Aorta (tissue), 5 donors: ENCODE results near the gene PIK3C3. TPM values are rescaled to one million over a fixed set of nuclear protein-coding genes. Genes with fewer than 3 reads are reported as not detected.

Source experiments
- ATAC-seq: fragments of 200-7000 bp; cut with Tn5 transposase; one replicate; pipeline ENCODE4 v1.9.1; 2022; ENCODE audit warnings: moderate library complexity; ENCODE audit not compliant: low FRiP score
- DNase-seq, 2 donors: peaks; one replicate each; pipeline ENCODE4 v3.0.0-alpha.2; 2020
- H3K27ac ChIP-seq, 2 donors: one replicate each; pipeline ENCODE4 v1.5.1; 2013; ENCODE audit warnings: low read length in 2 of 2, mild to moderate bottlenecking in 2 of 2, moderate library complexity in 2 of 2, control low read depth in 1 of 2, inconsistent platforms in 1 of 2, low read depth in 1 of 2
- H3K27me3 ChIP-seq, 2 donors: one replicate each; pipeline ENCODE4 v1.6.1; 2013; ENCODE audit warnings: control low read depth in 1 of 2, low read length in 1 of 2, mild to moderate bottlenecking in 1 of 2, moderate library complexity in 1 of 2; ENCODE audit not compliant: insufficient read depth in 2 of 2, control insufficient read depth in 1 of 2
- H3K36me3 ChIP-seq, 2 donors: one replicate each; pipeline ENCODE4 v1.6.1; 2013; ENCODE audit warnings: control low read depth in 1 of 2, low read length in 1 of 2, mild to moderate bottlenecking in 1 of 2; ENCODE audit not compliant: insufficient read depth in 2 of 2, control insufficient read depth in 1 of 2
- H3K4me1 ChIP-seq, 2 donors: one replicate each; pipeline ENCODE4 v1.6.1; 2013; ENCODE audit warnings: low read length in 2 of 2, control low read depth in 1 of 2, mild to moderate bottlenecking in 1 of 2, moderate library complexity in 1 of 2; ENCODE audit not compliant: insufficient read depth in 2 of 2, control insufficient read depth in 1 of 2
- H3K4me3 ChIP-seq, 2 donors: one replicate each; pipeline ENCODE4 v1.5.1; 2013; ENCODE audit warnings: low read length in 2 of 2, control low read depth in 1 of 2, mild to moderate bottlenecking in 1 of 2
- H3K9me3 ChIP-seq: one replicate; pipeline ENCODE4 v1.6.1; 2013; ENCODE audit warnings: mild to moderate bottlenecking, low read length; ENCODE audit not compliant: control insufficient read depth
- WGBS, 2 donors: extraction: QIAGEN DNeasy Blood & Tissue Kit; methylation state at CpG; one replicate each; pipeline ENCODE4 v1.1.7; 2013; 5-methylcytosine and 5-hydroxymethylcytosine counted together
- intact Hi-C, 2 donors: fragments of 100-400 bp; cut with DNase I; formaldehyde crosslinking; loops; one replicate each; pipeline versions ENCODE4 v1.14.2 to v1.15.0; 2022
- polyA plus RNA-seq, 2 donors: library from polyadenylated mRNA; stranded (reverse); fragments of 200-250 nt; gene quantifications; one replicate each; pipeline ENCODE4 v1.2.3, GENCODE V29; 2013
- total RNA-seq, 2 donors: library from RNA; stranded (reverse); fragmentation: NEBNext Ultra II Directional; extraction: Animal tissue kit (Norgen Biotek cat#: 25700); gene quantifications; one replicate each; pipeline ENCODE4 v1.2.1, GENCODE V29; 2021
- donor health status: healthy with polysubstance abuse.
- donor health status: Bipolar disorder and iron deficiency.
- donor health status: DM: no; HTN: no; CAD: no.
- donor health status: DM: no; HTN: no; CAD: no.
- donor health status: DM: yes; HTN: yes; CAD: no.

The PIK3C3 gene
- total and polyA plus RNA-seq, 4 donors: 20.0 to 63.9 (median 49.5) TPM

DNA sequence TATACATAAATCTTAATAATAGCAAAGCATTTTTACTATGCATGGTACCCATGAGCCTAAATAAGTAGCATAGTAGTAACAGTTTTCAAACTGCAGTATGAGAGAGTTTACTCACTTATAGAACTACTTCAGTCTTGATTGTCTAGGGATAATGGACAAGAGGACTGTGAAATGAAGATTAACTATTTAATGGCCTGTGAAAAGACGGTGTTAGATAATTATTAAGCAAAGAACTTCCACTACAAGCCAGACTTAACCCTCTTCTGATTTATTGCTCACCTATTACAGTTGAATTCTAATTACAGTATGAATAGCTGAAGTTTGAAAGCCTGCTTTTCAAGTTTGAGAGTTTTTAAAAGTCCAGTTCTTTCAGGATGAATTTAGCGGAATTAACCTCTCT is 18.9 kb downstream of the PIK3C3 start:
- H3K9me3 ChIP-seq: no peaks in the 10 kb centered on the region
- H3K36me3 ChIP-seq: peaks cover 0 to 2% of the 10 kb centered on the region in 2 donors
- H3K27me3 ChIP-seq: no peaks in the 10 kb centered on the region
- DNase-seq (no peak), ATAC-seq (no peak)
- WGBS, 2 donors: 89 to 90% methylated on average over 2 of the region's 2 CpGs
- intact Hi-C loops: no loop called here
- H3K4me1 ChIP-seq: no peaks in the 10 kb centered on the region
- no peak overlapping the region for H3K27ac ChIP-seq
- H3K4me3 ChIP-seq: no peak overlapping the region

DNA sequence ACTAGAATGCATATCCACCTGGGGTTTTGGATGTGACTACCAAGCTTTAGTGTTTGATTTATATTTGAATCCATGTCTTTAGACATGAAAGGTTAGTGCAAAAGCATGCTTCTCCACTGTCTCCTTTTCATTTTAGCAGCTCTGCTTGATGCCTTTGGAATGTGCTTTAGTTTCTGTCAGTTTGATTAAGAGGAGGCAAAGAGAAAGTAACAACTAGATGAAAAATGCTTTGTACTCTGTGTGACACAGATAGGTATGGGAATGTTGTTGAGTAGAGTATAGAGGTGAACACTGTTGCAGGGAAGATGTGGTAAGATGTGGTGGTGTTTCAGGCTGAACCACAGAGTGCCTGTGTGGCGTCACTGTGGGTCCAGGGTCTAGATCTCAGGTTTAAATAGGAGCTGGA is 19.8 kb downstream of the PIK3C3 start:
- intact Hi-C loops: no loop called here

DNA sequence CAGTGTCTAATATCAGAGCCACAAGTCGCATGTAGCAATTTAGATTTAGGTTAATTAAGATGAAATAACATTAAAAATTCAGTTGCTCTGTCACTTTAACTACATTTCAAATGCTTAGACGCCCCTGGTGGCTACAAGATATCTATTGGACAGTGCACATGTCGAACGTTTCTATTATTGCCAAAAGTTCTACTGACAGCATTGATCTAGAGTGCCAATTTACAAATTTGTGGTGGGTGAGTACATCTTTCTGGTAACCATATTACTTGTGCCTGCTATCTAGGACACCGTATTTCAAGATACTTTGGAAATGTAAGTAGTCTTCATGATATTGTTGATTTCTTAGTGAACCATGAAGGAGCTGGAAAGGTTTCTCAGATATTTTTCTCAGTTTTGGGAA is 20.2 kb downstream of the PIK3C3 start:
- H3K4me3 ChIP-seq: no peak overlapping the region
- H3K9me3 ChIP-seq: no peaks in the 10 kb centered on the region
- H3K4me1 ChIP-seq: no peaks in the 10 kb centered on the region
- H3K27ac ChIP-seq: no peak overlapping the region
- ATAC-seq (no peak), DNase-seq (no peak)
- intact Hi-C loops: no loop called here
- H3K27me3 ChIP-seq: no peaks in the 10 kb centered on the region
- peaks cover 0 to 2% of the 10 kb centered on the region in 2 donors for H3K36me3 ChIP-seq
- WGBS, 2 donors: 86 to 91% methylated on average over 5 of the region's 5 CpGs

More for the DNA sequence above, 19.8 kb downstream of the PIK3C3 start:
- no peak for ATAC-seq
- no peak for DNase-seq
- WGBS, 2 donors: 95 to 100% methylated on average over 1 of the region's 1 CpG
- Histone ChIP-seq H3K4me1 (no peaks in the 10 kb centered on the region), H3K4me3 (no peak overlapping the region), H3K27ac (no peak overlapping the region), H3K9me3 (no peaks in the 10 kb centered on the region), H3K27me3 (no peaks in the 10 kb centered on the region), H3K36me3 (peaks cover 0 to 2% of the 10 kb centered on the region in 2 donors)

DNA sequence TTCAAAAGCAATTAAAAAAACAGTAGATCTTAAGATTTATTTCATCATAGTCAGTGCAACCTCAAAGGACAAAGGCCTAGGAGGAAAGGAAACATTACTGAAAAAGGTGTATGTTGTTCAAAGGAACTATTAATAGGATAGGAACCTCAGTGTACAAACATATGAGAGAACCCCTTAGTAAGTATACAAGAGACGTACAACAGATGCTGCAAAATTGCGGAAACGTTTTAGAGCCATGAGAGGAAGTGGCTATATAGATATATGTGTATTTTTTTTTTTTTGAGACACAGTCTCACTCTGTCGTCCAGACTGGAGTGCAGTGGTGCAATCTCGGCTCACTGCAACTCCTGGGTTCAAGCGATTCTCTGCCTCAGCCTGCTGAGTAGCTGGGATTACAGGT is 22.2 kb downstream of the PIK3C3 start:
- H3K4me1 ChIP-seq: no peaks in the 10 kb centered on the region
- DNase-seq (no peak), ATAC-seq (no peak)
- intact Hi-C loops: no loop called here
- H3K36me3 ChIP-seq: peaks cover 0 to 2% of the 10 kb centered on the region in 2 donors
- no peaks in the 10 kb centered on the region for H3K27me3 ChIP-seq
- WGBS, 2 donors: 88% methylated on average over 6 of the region's 6 CpGs
- no peaks in the 10 kb centered on the region for H3K9me3 ChIP-seq
- H3K27ac ChIP-seq: no peak overlapping the region
- no peak overlapping the region for H3K4me3 ChIP-seq

GRCh38 chr18:41982942-41983660 is 28.1 kb downstream of the PIK3C3 start:
- Histone ChIP-seq H3K4me1 (no peaks in the 10 kb centered on the region), H3K27ac (no peak overlapping the region), H3K4me3 (no peak overlapping the region), H3K27me3 (no peaks in the 10 kb centered on the region), H3K36me3 (peaks cover 0 to 5% of the 10 kb centered on the region in 2 donors), H3K9me3 (no peaks in the 10 kb centered on the region)
- 94 to 95% methylated on average over 2 of the region's 2 CpGs for WGBS, 2 donors
- DNase-seq (no peak), ATAC-seq (no peak)
- intact Hi-C loops: no loop called here

- no peak for ATAC-seq
- no peak for DNase-seq
- no peaks in the 10 kb centered on the region for H3K9me3 ChIP-seq
- intact Hi-C loops: no loop called here
- H3K27ac ChIP-seq: no peak overlapping the region
- 97 to 98% methylated on average over 2 of the region's 2 CpGs for WGBS, 2 donors
- no peaks in the 10 kb centered on the region for H3K4me1 ChIP-seq
- H3K27me3 ChIP-seq: no peaks in the 10 kb centered on the region
- peaks cover 1 to 8% of the 10 kb centered on the region in 2 donors for H3K36me3 ChIP-seq
- H3K4me3 ChIP-seq: no peak overlapping the region
These were observed 30.9 kb downstream of the PIK3C3 start for GRCh38 chr18:41985914-41986313.

- H3K27me3 ChIP-seq: no peaks in the 10 kb centered on the region
- no peak overlapping the region for H3K27ac ChIP-seq
- WGBS, 2 donors: 92 to 94% methylated on average over 5 of the region's 5 CpGs
- H3K4me1 ChIP-seq: no peaks in the 10 kb centered on the region
- H3K9me3 ChIP-seq: no peaks in the 10 kb centered on the region
- no peak overlapping the region for H3K4me3 ChIP-seq
- no peak for ATAC-seq
- no peak for DNase-seq
- intact Hi-C loops: no loop called here
- H3K36me3 ChIP-seq: peaks cover 1 to 7% of the 10 kb centered on the region in 2 donors
These were observed 34.5 kb downstream of the PIK3C3 start for GRCh38 chr18:41989508-41989907.

GRCh38 chr18:41992066-41992465 is 37.0 kb downstream of the PIK3C3 start:
- DNase-seq: no peak
- ATAC-seq: no peak
- H3K9me3 ChIP-seq: no peaks in the 10 kb centered on the region
- WGBS, 2 donors: 65 to 75% methylated on average over 2 of the region's 2 CpGs
- H3K27me3 ChIP-seq: no peaks in the 10 kb centered on the region
- no peak overlapping the region for H3K27ac ChIP-seq
- H3K4me3 ChIP-seq: no peak overlapping the region
- no peaks in the 10 kb centered on the region for H3K4me1 ChIP-seq
- intact Hi-C loops: no loop called here
- peaks cover 1 to 3% of the 10 kb centered on the region in 2 donors for H3K36me3 ChIP-seq

GRCh38 chr18:41992703-41993102 is 37.7 kb downstream of the PIK3C3 start:
- Histone ChIP-seq H3K36me3 (peaks cover 1 to 3% of the 10 kb centered on the region in 2 donors), H3K27me3 (no peaks in the 10 kb centered on the region), H3K27ac (no peak overlapping the region), H3K4me3 (no peak overlapping the region), H3K9me3 (no peaks in the 10 kb centered on the region), H3K4me1 (no peaks in the 10 kb centered on the region)
- 90 to 92% methylated on average over 4 of the region's 4 CpGs for WGBS, 2 donors
- no peak for ATAC-seq
- DNase-seq: no peak
- intact Hi-C loops: no loop called here
